ENCODE data around the gene NUCKS1. TPM values are rescaled to one million over a fixed set of nuclear protein-coding genes. Genes with fewer than 3 reads are reported as not detected.

The NUCKS1 gene
- total and polyA plus RNA-seq, 2 experiments from 2014 or later, result 69.9 to 122 TPM

DNA sequence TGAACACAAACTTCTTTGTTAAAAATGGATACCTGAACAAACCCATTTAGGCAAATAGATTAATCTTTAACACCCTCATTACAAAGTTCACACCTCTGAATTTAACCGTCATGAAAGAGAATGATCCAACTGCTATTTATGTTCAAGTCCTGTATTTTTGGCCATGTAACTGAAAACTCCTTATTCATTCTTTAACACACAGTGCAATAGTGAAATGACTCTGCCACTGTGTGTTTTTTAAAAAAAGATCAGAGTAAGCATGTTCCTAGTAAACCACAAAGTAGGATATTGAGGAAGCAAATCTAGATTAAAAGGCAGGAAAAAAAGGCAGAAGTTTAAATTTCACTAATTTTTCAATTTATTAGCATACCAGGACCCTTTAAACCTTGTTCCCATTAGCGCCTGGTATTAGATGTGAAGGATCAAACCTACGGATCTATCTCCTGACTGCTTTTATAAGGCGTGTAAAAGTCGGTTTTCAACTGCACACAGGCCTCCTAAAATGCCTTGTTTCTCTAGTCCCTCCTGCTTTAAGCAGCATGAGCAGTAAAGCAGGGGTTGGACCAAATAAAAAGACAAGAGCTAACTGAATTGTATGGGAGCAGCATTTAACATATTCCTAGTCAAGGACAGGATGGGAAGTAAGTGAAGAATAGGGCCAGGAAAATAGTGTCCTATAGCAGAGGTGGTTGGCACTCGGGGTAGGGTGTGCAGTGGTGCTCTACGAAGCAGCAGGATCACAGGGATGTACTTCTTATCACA lies 33.4 kb downstream of the NUCKS1 start:
- Histone ChIP-seq H3K9me2 (ENCODE audit: insufficient read depth) (no peaks in the 10 kb centered on the region), H3K4me1 (ENCODE audit: insufficient read depth) (no peaks in the 10 kb centered on the region), H3K79me2 (ENCODE audit: insufficient read depth) (peaks cover 16% of the 10 kb centered on the region), H3K27ac (no peak overlapping the region), H3K36me3 (ENCODE audit: low read depth) (peaks cover 71% of the 10 kb centered on the region), H3K4me3 (no peak overlapping the region), H3K4me2 (ENCODE audit: unreplicated experiment) (no peak overlapping the region), H2AFZ (no peak overlapping the region), H3K9ac (no peak overlapping the region), H3F3A (ENCODE audit: insufficient read depth) (peaks cover 60% of the 10 kb centered on the region), H3K27me3 (replicated peaks; ENCODE audit: insufficient read depth) (no peaks in the 10 kb centered on the region), H3K9me3 (ENCODE audit: low read depth) (no peaks in the 10 kb centered on the region), H4K20me1 (ENCODE audit: insufficient read depth) (no peaks in the 10 kb centered on the region)
- DNase-seq, result no peak
- in situ Hi-C loops (cut with MboI), result no loop called here
- WGBS, 2 experiments (ENCODE audit: low coverage in 1 of 2, low lambda C conversion rate in 2 of 2, missing lambda C conversion rate in 2 of 2), result 92 to 94% methylated on average over 7 of the region's 7 CpGs
- no peak for TF ChIP-seq EZH2 (IDR thresholded peaks at IDR 0.05; ENCODE audit: insufficient read depth, poor library complexity, severe bottlenecking)
- TF ChIP-seq EZH2phosphoT487 (IDR thresholded peaks at IDR 0.05; ENCODE audit: insufficient read depth, low read depth), result no peak

DNA sequence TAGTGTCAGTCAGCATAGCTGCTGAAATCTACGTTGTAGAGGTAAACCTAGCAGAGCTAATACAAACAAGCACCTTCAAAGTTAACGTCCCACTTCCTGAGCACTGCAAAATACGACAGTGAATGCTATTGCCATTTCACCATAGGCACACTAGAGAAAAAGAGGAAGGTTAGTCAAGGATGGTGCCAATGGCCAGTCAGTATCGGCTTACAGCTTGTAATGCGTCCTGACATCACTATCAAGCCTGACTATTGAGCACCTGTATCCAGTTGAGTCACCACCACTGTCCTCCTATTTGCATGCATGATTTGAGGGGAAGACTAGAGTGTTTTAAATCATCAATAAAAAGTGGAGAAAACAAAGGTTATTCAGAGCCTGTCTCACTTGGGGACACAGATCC lies 34.4 kb downstream of the NUCKS1 start:
- Histone ChIP-seq H3K4me2 (ENCODE audit: unreplicated experiment) (no peak overlapping the region), H3K9ac (no peak overlapping the region), H3K79me2 (ENCODE audit: insufficient read depth) (peaks cover 9% of the 10 kb centered on the region), H3K36me3 (ENCODE audit: low read depth) (peaks cover 68% of the 10 kb centered on the region), H2AFZ (no peak overlapping the region), H3K27ac (no peak overlapping the region), H3K4me1 (ENCODE audit: insufficient read depth) (no peaks in the 10 kb centered on the region), H3K4me3 (no peak overlapping the region), H3F3A (ENCODE audit: insufficient read depth) (peaks cover 66% of the 10 kb centered on the region), H3K27me3 (replicated peaks; ENCODE audit: insufficient read depth) (no peaks in the 10 kb centered on the region), H4K20me1 (ENCODE audit: insufficient read depth) (no peaks in the 10 kb centered on the region), H3K9me2 (ENCODE audit: insufficient read depth) (no peaks in the 10 kb centered on the region), H3K9me3 (ENCODE audit: low read depth) (no peaks in the 10 kb centered on the region)
- in situ Hi-C loops (cut with MboI), result no loop called here
- no peak for DNase-seq
- 95 to 97% methylated on average over 5 of the region's 5 CpGs for WGBS, 2 experiments (ENCODE audit: low coverage in 1 of 2, low lambda C conversion rate in 2 of 2, missing lambda C conversion rate in 2 of 2)
- TF ChIP-seq EZH2 (IDR thresholded peaks at IDR 0.05; ENCODE audit: insufficient read depth, poor library complexity, severe bottlenecking), result no peak

DNA sequence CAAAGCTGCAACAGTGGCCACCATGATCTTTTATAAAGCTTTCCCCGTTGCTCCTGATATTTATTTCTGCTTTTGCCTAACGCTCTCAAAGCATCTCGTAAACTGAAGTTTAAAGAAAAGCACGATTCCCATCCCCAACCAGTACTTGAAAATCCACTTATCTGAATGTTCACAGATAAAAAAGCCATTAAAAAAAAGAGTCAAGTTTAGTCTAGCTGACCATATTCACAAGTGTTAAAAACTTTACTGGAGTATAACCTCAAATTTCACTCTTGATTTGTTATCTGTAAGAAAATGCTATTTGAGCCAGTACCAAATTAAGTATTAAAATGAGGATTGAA lies 35.1 kb downstream of the NUCKS1 start:
- peak overlapping the region; percentile 40 for H3K27ac ChIP-seq
- TF ChIP-seq EZH2 (IDR thresholded peaks at IDR 0.05; ENCODE audit: insufficient read depth, poor library complexity, severe bottlenecking), result no peak
- TF ChIP-seq EZH2phosphoT487 (IDR thresholded peaks at IDR 0.05; ENCODE audit: insufficient read depth, low read depth), result no peak
- in situ Hi-C loops (cut with MboI), result no loop called here
- H3K27me3 ChIP-seq (replicated peaks; ENCODE audit: insufficient read depth), result no peaks in the 10 kb centered on the region
- no peak overlapping the region for H3K4me2 ChIP-seq (ENCODE audit: unreplicated experiment)
- H3K36me3 ChIP-seq (ENCODE audit: low read depth), result peaks cover 68% of the 10 kb centered on the region
- no peaks in the 10 kb centered on the region for H3K9me2 ChIP-seq (ENCODE audit: insufficient read depth)
- 86 to 89% methylated on average over 4 of the region's 4 CpGs for whole genome bisulfite sequencing, 2 experiments (ENCODE audit: low coverage in 1 of 2, low lambda C conversion rate in 2 of 2, missing lambda C conversion rate in 2 of 2)
- no peaks in the 10 kb centered on the region for H3K9me3 ChIP-seq (ENCODE audit: low read depth)
- H3K4me3 ChIP-seq, result no peak overlapping the region
- H3F3A ChIP-seq (ENCODE audit: insufficient read depth), result peaks cover 61% of the 10 kb centered on the region
- H3K79me2 ChIP-seq (ENCODE audit: insufficient read depth), result peaks cover 2% of the 10 kb centered on the region; the same call in 1 of the 2 replicates
- H3K4me1 ChIP-seq (ENCODE audit: insufficient read depth), result no peaks in the 10 kb centered on the region
- no peak overlapping the region for H3K9ac ChIP-seq
- no peak overlapping the region for H2AFZ ChIP-seq
- DNase-seq, result no peak
- no peaks in the 10 kb centered on the region for H4K20me1 ChIP-seq (ENCODE audit: insufficient read depth)

DNA sequence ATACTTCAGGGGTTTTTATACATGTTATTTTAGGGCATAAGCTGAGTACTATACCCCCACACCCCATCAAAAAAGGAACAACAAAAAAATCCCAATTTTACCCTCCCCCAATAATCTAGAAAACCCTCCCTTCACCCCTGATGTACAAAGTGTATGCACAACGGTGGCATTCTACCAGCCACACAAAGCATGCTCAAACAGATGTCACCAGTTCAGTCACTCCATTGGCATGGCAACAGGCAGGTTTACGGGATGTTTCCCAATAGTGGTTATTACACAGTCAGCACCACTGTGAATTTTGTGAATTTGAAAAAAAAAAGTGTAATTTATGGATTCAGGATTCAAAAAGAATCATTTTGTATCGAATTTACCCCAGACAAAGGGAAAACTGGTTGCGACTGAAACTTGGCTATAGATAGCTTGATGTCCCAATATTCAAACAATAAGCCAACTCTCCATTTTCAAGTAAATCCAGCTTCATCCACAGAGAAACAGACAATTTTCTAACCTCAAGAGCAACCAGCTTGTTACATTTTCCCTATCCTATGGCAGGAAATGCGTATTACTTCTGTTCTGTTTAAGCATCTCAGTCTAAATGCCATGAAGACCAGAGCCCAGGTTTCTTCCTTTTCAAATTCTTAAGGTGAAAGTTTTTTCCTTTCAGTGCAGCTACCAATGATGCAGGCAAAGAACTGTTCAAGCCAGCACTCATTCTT lies 35.6 kb downstream of the NUCKS1 start:
- Histone ChIP-seq H4K20me1 (ENCODE audit: insufficient read depth) (no peaks in the 10 kb centered on the region), H3K36me3 (ENCODE audit: low read depth) (peaks cover 65% of the 10 kb centered on the region), H3K27me3 (replicated peaks; ENCODE audit: insufficient read depth) (no peaks in the 10 kb centered on the region), H3F3A (ENCODE audit: insufficient read depth) (peaks cover 57% of the 10 kb centered on the region), H3K4me1 (ENCODE audit: insufficient read depth) (0 out of 2 replicates have a peak, but pooled peaks cover under 1% of the 10 kb centered on the region), H3K27ac (peak overlapping the region; percentile 40), H3K4me3 (no peak overlapping the region), H3K4me2 (ENCODE audit: unreplicated experiment) (no peak overlapping the region), H2AFZ (no peak overlapping the region), H3K9me3 (ENCODE audit: low read depth) (no peaks in the 10 kb centered on the region), H3K9me2 (ENCODE audit: insufficient read depth) (no peaks in the 10 kb centered on the region), H3K79me2 (ENCODE audit: insufficient read depth) (no peaks in the 10 kb centered on the region), H3K9ac (peak overlapping the region; percentile 41)
- 60 to 61% methylated on average over 5 of the region's 5 CpGs for WGBS, 2 experiments (ENCODE audit: low coverage in 1 of 2, low lambda C conversion rate in 2 of 2, missing lambda C conversion rate in 2 of 2)
- in situ Hi-C loops (cut with MboI), result no loop called here
- TF ChIP-seq EZH2 (IDR thresholded peaks at IDR 0.05; ENCODE audit: insufficient read depth, poor library complexity, severe bottlenecking) (no peak), EZH2phosphoT487 (IDR thresholded peaks at IDR 0.05; ENCODE audit: insufficient read depth, low read depth) (no peak)
- DNase-seq, result peak; percentile 81
